ENCODE data around the gene DLX4. TPM values are rescaled to one million over a fixed set of nuclear protein-coding genes. Genes with fewer than 3 reads are reported as not detected.
A peak's percentile ranks its signal among the peaks of the same experiment; 100 is the strongest.

The DLX4 gene
- total and polyA plus RNA-seq, 7 donors, result 0.34 TPM; not detected in 6

GRCh38 chr17:49970498-49970897, 1.5 kb downstream of the DLX4 start:
- H3K27me3 ChIP-seq, result peaks cover 77 to 100% (median 92%) of the 10 kb centered on the region in 3 donors
- H3K27ac ChIP-seq, result no peak overlapping the region
- DNase-seq, result no peak
- intact Hi-C loops (cut with DNase I), result no loop called here
- H3K9me3 ChIP-seq, result no peaks in the 10 kb centered on the region
- H3K4me3 ChIP-seq, result no peak overlapping the region
- no peak for TF ChIP-seq POLR2A (IDR thresholded peaks at IDR 0.05)
- no peak for TF ChIP-seq CTCF (IDR thresholded peaks at IDR 0.05)
- TF ChIP-seq POLR2AphosphoS5 (IDR thresholded peaks at IDR 0.05), result no peak
- H3K36me3 ChIP-seq, result no peaks in the 10 kb centered on the region
- WGBS, 2 donors, result 72 to 75% methylated on average over 3 of the region's 3 CpGs
- H3K4me1 ChIP-seq, result peaks cover 0 to 41% (median 36%) of the 10 kb centered on the region in 4 donors

- peaks cover 0 to 41% (median 36%) of the 10 kb centered on the region in 4 donors for H3K4me1 ChIP-seq
- H3K4me3 ChIP-seq, result no peak overlapping the region
- TF ChIP-seq EP300 (IDR thresholded peaks at IDR 0.05) (no peak), POLR2A (IDR thresholded peaks at IDR 0.05) (no peak), CTCF (IDR thresholded peaks at IDR 0.05) (no peak), POLR2AphosphoS5 (IDR thresholded peaks at IDR 0.05) (no peak)
- no peaks in the 10 kb centered on the region for H3K36me3 ChIP-seq
- DNase-seq, result no peak
- H3K9me3 ChIP-seq, result no peaks in the 10 kb centered on the region
- no peak overlapping the region for H3K27ac ChIP-seq
- intact Hi-C loops (cut with DNase I), result no loop called here
- 11 to 21% methylated on average over 35 of the region's 35 CpGs for WGBS, 2 donors
- peaks cover 73 to 100% (median 84%) of the 10 kb centered on the region in 3 donors for H3K27me3 ChIP-seq
Measured at GRCh38 chr17:49971199-49971847, 2.3 kb downstream of the DLX4 start.

DNA sequence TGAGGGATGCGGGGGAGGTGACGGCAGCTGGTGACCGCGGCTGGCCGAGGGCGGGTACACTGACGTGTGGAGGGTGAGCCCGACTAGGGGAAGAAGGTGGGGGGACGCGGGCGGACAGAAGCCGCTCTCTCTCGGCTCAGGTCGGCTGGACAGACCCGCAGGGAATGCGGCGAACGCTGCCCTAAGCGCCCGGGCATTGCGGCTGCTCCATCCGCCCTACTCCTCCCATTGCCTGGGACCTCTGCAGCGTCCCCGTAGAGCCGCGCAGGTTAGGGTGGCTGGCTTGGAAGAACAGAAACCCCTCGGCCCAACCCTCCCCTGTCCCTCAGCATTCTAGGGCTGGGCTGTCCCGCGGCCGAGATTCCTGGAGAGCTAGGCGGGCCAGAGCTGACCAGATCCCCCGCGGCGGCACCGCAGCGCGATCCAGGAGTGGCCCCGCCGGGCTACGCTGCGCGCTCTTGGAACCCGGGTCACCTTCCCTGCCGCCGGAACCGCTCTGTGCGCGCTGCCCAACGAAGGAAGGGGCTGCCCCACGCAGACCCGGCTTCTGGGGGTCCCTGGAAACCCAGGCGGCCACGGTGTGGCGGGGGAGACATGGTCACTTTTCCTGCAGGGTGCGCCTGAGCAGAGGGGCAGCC, 3.0 kb downstream of the DLX4 start:
- H3K4me1 ChIP-seq, result peaks cover 0 to 41% (median 36%) of the 10 kb centered on the region in 4 donors
- no peaks in the 10 kb centered on the region for H3K9me3 ChIP-seq
- peaks cover 68 to 98% (median 78%) of the 10 kb centered on the region in 3 donors for H3K27me3 ChIP-seq
- no peaks in the 10 kb centered on the region for H3K36me3 ChIP-seq
- intact Hi-C loops (cut with DNase I), result no loop called here
- peak overlapping the region in 1 of 4 donors; percentile 5 for H3K4me3 ChIP-seq
- no peak for DNase-seq
- H3K27ac ChIP-seq, result no peak overlapping the region
- TF ChIP-seq CTCF (IDR thresholded peaks at IDR 0.05) (no peak), POLR2A (IDR thresholded peaks at IDR 0.05) (no peak), POLR2AphosphoS5 (IDR thresholded peaks at IDR 0.05) (no peak), EP300 (IDR thresholded peaks at IDR 0.05) (no peak)
- WGBS, 2 donors, result 2 to 4% methylated on average over 55 of the region's 55 CpGs

GRCh38 chr17:49972486-49973270, 3.7 kb downstream of the DLX4 start:
- no peak overlapping the region for H3K4me3 ChIP-seq
- TF ChIP-seq EP300 (IDR thresholded peaks at IDR 0.05), result no peak
- TF ChIP-seq POLR2AphosphoS5 (IDR thresholded peaks at IDR 0.05), result no peak
- TF ChIP-seq POLR2A (IDR thresholded peaks at IDR 0.05), result no peak
- no peak for TF ChIP-seq CTCF (IDR thresholded peaks at IDR 0.05)
- H3K27ac ChIP-seq, result no peak overlapping the region
- H3K9me3 ChIP-seq, result no peaks in the 10 kb centered on the region
- peaks cover 0 to 41% (median 36%) of the 10 kb centered on the region in 4 donors for H3K4me1 ChIP-seq
- 12 to 25% methylated on average over 57 of the region's 57 CpGs for WGBS, 2 donors
- no peak for DNase-seq
- intact Hi-C loops (cut with DNase I), result no loop called here
- H3K36me3 ChIP-seq, result no peaks in the 10 kb centered on the region
- H3K27me3 ChIP-seq, result peaks cover 65 to 98% (median 70%) of the 10 kb centered on the region in 3 donors
